DND-41 (cell line): ENCODE data around the gene CCDC142.

Experiments
- ATAC-seq: fragments of 200-7000 bp; cut with Tn5 transposase; 3 replicates; pipeline ENCODE4 v1.9.1; 2021; ENCODE audit warnings: low read depth; ENCODE audit not compliant: insufficient read depth
- DNase-seq: peaks from one replicate; pipeline ENCODE4 v3.0.0-alpha.2; 2020
- H2AFZ ChIP-seq: 2 replicates; pipeline ENCODE4 v1.6.0; 2012; ENCODE audit warnings: low read depth, low read length
- H3K27ac ChIP-seq: 2 replicates; pipeline ENCODE4 v1.5.1; 2012; ENCODE audit warnings: low read length, inconsistent platforms
- H3K27me3 ChIP-seq: fragments of 200-600 bp; sonication (generic); 2 replicates; pipeline ENCODE4 v1.6.0; 2012; ENCODE audit warnings: low read length, mild to moderate bottlenecking, inconsistent platforms; ENCODE audit not compliant: insufficient read depth, poor library complexity
- H3K36me3 ChIP-seq: 2 replicates; pipeline ENCODE4 v1.5.1; 2012; ENCODE audit warnings: low read length, inconsistent platforms; ENCODE audit not compliant: insufficient read depth
- H3K4me1 ChIP-seq: 2 replicates; pipeline ENCODE4 v1.5.1; 2012; ENCODE audit warnings: mild to moderate bottlenecking, low read length; ENCODE audit not compliant: insufficient read depth
- H3K4me2 ChIP-seq: 2 replicates; pipeline ENCODE4 v1.6.0; 2012; ENCODE audit warnings: mild to moderate bottlenecking, moderate library complexity, low read length, inconsistent platforms; ENCODE audit not compliant: insufficient read depth
- H3K4me3 ChIP-seq, 2 experiments: fragments of 200-600 bp in 1 of 2; shearing (Covaris generic) in 1 of 2; 2 replicates each; pipeline ENCODE4 v1.5.1; 2012 to 2016; ENCODE audit warnings: inconsistent platforms in 2 of 2, low read length in 2 of 2, mild to moderate bottlenecking in 2 of 2, low read depth in 1 of 2, moderate library complexity in 1 of 2
- H3K79me2 ChIP-seq: 2 replicates; pipeline ENCODE4 v1.6.0; 2012; ENCODE audit warnings: low read length, inconsistent platforms; ENCODE audit not compliant: insufficient read depth
- H3K9ac ChIP-seq: 2 replicates; pipeline ENCODE4 v1.6.0; 2012; ENCODE audit warnings: low read depth, mild to moderate bottlenecking, inconsistent platforms, low read length, moderate library complexity
- H3K9me3 ChIP-seq: 2 replicates; pipeline ENCODE4 v1.5.1; 2012; ENCODE audit warnings: low read length, moderate library complexity, mild to moderate bottlenecking, inconsistent platforms; ENCODE audit not compliant: insufficient read depth, severe bottlenecking
- H4K20me1 ChIP-seq: 2 replicates; pipeline ENCODE4 v1.6.0; 2012; ENCODE audit warnings: low read length; ENCODE audit not compliant: insufficient read depth
- CTCF ChIP-seq: IDR thresholded peaks from 2 replicates; pipeline ENCODE4 v1.5.1; 2012; ENCODE audit warnings: borderline replicate concordance, low read length, moderate library complexity, mild to moderate bottlenecking; ENCODE audit not compliant: poor library complexity, severe bottlenecking; ENCODE audit errors: extremely low read depth
- EZH2 ChIP-seq: IDR thresholded peaks from 3 replicates; pipeline ENCODE4 v1.6.1; 2012; ENCODE audit warnings: borderline replicate concordance, low read depth, mild to moderate bottlenecking, moderate library complexity, low read length, inconsistent platforms; ENCODE audit not compliant: severe bottlenecking

The CCDC142 gene

GRCh38 chr2:74496997-74497776 lies 14.4 kb upstream of the CCDC142 start:
- Histone ChIP-seq H3K9me3 (no peaks in the 10 kb centered on the region), H3K4me1 (peaks cover 22% of the 10 kb centered on the region), H3K4me3 (peak overlapping the region; percentile 30 to 70; a peak in 3 of 4 replicates), H3K27ac (peak overlapping the region; percentile 83), H3K36me3 (peaks cover 22% of the 10 kb centered on the region), H4K20me1 (no peaks in the 10 kb centered on the region), H2AFZ (peak overlapping the region; percentile 87), H3K27me3 (no peaks in the 10 kb centered on the region), H3K4me2 (peak overlapping the region; percentile 75), H3K79me2 (peaks cover 17% of the 10 kb centered on the region), H3K9ac (peak overlapping the region; percentile 71)
- DNase-seq (no peak), ATAC-seq (peak; percentile 33)
- no peak for TF ChIP-seq EZH2
- no peak for TF ChIP-seq CTCF

GRCh38 chr2:74495440-74495839 lies 12.6 kb upstream of the CCDC142 start:
- peaks cover 17% of the 10 kb centered on the region for H3K79me2 ChIP-seq
- no peaks in the 10 kb centered on the region for H3K9me3 ChIP-seq
- no peaks in the 10 kb centered on the region for H4K20me1 ChIP-seq
- H3K4me1 ChIP-seq: peaks cover 22% of the 10 kb centered on the region
- no peak overlapping the region for H2AFZ ChIP-seq
- no peak overlapping the region for H3K4me3 ChIP-seq
- no peak overlapping the region for H3K9ac ChIP-seq
- H3K36me3 ChIP-seq: peaks cover 40% of the 10 kb centered on the region
- ATAC-seq (no peak), DNase-seq (no peak)
- TF ChIP-seq EZH2 (no peak), CTCF (no peak)
- no peak overlapping the region for H3K27ac ChIP-seq
- H3K4me2 ChIP-seq: no peak overlapping the region
- H3K27me3 ChIP-seq: no peaks in the 10 kb centered on the region

GRCh38 chr2:74493546-74493945 lies 10.7 kb upstream of the CCDC142 start:
- TF ChIP-seq CTCF (no peak), EZH2 (no peak)
- Histone ChIP-seq H3K79me2 (peaks cover 10% of the 10 kb centered on the region), H2AFZ (no peak overlapping the region), H3K4me3 (no peak overlapping the region), H3K27me3 (no peaks in the 10 kb centered on the region), H3K27ac (no peak overlapping the region), H3K9ac (no peak overlapping the region), H3K36me3 (peaks cover 57% of the 10 kb centered on the region), H3K4me1 (peaks cover 15% of the 10 kb centered on the region), H4K20me1 (no peaks in the 10 kb centered on the region), H3K9me3 (no peaks in the 10 kb centered on the region), H3K4me2 (no peak overlapping the region)
- DNase-seq (no peak), ATAC-seq (no peak)
